ENCODE measurements around the gene TRMT61B.

Gene TRMT61B

DNA sequence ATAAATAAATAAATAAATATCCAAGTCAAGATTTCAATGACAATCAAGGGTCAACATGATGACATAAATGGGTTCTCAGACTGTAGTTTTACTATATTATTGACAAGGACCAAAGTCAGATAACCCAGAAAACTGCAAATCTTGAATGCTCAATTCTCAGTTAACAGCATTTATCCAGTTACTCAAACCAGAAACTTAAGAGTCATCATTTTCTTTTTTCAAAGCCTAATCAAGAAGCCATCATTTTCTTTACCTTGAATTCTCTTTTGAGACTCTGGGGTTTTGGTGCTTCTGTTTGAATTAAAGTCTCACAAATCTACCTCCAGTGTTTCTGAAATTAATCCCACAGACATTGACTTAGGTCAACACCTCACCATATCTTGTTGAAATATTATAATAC, 14.1 kb downstream of the TRMT61B start:
- DNase-seq (ENCODE audit: low spot score): no peak

DNA sequence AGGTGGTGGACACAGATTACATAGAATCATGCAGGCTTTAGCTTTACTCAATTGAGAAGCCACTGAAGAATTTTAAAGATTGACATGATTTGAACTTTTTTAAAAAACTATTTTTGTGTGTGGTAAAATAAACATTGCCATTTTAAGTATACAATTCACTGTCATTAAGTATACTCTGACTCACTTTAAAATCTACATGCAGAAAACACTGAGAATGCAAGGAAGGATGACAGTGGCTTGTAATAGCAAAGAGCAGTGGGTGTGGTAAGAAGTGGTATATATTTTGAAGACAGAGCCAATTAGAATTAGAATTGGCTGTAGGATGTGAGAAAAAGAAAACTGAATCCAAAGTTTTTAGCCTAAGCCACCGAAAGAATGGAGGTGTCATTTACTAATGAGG, 14.9 kb downstream of the TRMT61B start:
- no peak for DNase-seq (ENCODE audit: low spot score)

- no peak for DNase-seq (ENCODE audit: low spot score)
Measured at GRCh38 chr2:28842042-28842441, 28.1 kb downstream of the TRMT61B start.

GRCh38 chr2:28838971-28839370, 31.1 kb downstream of the TRMT61B start:
- DNase-seq (ENCODE audit: low spot score): no peak

DNA sequence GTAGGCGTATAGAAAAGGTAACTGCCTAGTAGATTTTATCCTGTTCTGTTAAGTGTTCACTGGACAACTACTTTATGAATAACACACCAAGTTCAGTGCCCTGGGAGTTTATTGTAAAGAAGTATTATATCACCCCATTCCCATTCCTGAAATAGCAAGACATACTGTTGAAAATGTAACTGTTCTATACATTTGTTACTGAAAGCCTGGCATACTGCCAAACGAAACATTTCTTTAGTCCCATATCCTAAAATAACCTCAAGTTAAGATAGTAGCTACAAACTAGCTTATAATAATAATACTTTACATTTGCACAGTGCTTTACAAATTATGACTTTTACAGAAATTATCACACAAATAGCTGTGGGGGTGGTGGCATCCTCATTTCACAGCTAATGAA, 34.3 kb downstream of the TRMT61B start:
- DNase-seq (ENCODE audit: low spot score): no peak

GRCh38 chr2:28833740-28834470, 36.2 kb downstream of the TRMT61B start:
- no peak for DNase-seq (ENCODE audit: low spot score)

- no peak for DNase-seq (ENCODE audit: low spot score)
Measured at GRCh38 chr2:28828382-28828781, 41.7 kb downstream of the TRMT61B start.

- no peak for DNase-seq (ENCODE audit: low spot score)
Measured at GRCh38 chr2:28824870-28825269, 45.2 kb downstream of the TRMT61B start.

DNA sequence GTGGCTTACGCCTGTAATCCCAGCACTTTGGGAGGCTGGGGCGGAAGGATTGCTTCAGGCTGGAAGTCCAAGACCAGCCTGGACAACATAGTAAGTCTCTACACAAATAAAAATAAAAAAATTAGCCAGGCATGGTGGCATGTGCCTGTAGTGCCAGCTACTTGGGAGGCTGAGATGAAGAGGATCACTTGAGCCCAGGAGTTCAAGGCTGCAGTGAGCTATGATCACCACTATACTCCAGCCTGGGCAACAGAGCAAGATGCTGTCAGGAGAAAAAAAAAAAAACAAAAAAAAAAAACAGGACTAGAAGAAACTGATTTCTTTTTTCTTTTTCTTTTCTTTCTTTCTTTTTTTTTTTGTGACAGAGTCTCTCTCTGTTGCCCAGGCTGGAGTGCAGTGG, 45.9 kb downstream of the TRMT61B start:
- DNase-seq (ENCODE audit: low spot score): no peak

DNA sequence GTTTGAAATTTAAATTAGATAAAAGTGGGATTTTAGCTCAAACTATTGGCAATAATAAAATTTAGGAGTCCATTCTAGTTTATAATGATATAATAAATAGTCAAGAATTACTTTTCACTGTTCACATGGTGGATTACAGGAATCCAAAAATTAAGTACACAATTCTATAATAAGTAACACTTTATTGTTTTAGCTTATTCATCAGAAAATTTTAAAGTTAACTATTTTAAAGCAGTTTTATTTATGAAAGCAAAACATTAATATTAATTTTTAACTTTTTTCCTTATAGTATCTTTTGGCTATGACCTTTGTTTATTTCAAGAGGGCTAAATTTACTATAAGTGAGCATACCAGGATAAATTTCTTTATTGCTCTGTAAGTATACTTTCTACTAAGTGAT, 48.1 kb downstream of the TRMT61B start:
- DNase-seq (ENCODE audit: low spot score): no peak

- peak; percentile 54 for DNase-seq (ENCODE audit: low spot score)
Measured at GRCh38 chr2:28821295-28821958, 48.7 kb downstream of the TRMT61B start.

DNA sequence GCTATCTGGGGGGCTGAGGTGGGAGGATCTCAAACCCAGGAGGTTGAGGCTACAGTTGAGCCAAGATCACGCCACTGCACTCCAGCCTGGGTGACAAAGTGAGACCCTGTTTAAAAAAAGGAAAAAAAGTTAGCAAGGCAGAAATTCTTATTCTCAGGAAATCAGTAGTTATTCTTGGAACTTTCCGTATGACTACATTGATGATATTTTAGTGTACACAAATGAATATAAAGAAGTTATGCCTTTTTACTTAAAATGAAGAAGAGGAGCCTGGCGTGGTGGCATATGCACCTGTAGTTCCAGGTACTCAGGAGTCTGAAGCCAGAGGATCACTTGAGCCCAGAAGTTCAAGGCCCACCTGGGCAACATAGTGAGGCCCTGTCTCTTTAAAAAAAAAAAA, 52.1 kb downstream of the TRMT61B start:
- no peak for DNase-seq (ENCODE audit: low spot score)

DNA sequence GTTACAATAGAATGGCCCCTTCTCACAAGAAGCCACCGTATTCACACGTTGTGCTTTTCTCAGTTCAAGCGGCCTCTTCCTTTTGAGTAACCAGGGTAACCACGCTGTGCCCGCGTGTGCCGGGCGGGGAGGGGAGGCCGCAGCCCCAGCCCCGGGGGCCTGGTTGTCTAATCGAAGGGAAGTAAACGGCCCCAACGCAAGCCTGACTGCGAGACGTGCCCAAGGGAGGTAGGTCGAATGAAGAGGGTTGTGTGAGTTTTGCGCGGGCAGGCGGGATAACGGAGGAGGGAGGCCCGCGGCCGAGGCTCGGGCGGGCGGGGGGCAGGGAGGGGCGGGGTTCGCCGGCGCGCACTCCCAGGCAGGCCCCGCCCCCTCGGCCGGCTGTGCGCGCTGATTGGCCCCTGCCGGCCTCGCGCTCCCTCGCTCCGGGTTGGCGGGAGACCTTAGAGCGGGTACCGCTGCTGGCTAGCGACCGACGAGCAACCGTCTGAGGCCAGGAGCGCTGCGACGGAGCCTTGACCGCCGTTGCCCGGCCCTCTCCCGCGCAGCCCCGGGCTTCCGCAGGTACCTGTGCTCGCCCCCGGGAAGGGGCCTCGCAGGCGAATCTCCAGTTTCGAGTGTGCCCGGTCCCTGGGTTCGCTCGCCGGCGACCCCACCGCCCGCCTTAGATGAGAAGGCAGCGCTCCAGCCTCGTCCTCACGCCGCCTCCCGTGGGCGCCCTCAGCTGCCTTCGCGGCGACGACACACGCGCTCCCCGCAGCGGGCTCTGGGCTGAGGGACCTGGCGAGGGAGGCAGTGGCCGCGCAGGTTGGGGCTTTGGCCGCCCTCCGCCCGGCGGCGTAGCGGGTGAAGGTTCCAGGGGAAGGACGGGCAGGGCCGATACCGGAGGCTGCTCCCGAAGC, 59.5 kb downstream of the TRMT61B start, which contains the start of gene SPDYA:
SPDYA (plus strand) TSS at position 451 of the 902 bp plus-strand sequence. CDS start 5,181 bp downstream, outside the sequence.
- no peak for DNase-seq (ENCODE audit: low spot score)

- DNase-seq (ENCODE audit: low spot score): no peak
Measured at GRCh38 chr2:28809927-28810326, 60.2 kb downstream of the TRMT61B start.

DNA sequence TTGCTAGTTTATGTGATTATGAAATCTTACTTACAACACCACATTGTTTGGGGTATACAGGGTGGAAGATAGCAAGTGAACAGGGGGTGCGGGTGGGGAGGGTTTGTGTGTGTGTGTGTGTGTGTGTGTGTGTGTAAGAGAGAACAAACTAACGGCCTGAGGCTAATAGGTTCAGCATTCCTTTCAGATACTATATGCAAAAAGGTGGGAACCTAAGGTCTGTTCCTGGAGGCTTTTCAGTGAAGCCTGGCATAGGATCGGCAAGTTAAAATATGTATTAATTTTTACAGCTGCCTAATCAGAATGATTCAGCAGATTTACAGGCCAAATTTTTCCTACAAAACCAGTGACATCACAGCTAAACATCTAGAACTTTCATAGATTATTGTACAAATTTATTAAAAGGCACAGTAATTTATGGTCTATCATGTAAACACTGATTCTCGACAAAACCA, 67.1 kb downstream of the TRMT61B start:
- no peak for DNase-seq (ENCODE audit: low spot score)

GRCh38 chr2:28801726-28802125, 68.4 kb downstream of the TRMT61B start:
- DNase-seq (ENCODE audit: low spot score): peak; percentile 17

Measured in COLO829 (cell line).